HepG2 (cell line): Measurements from ENCODE around the gene EGR2. TPM values are rescaled to one million over a fixed set of nuclear protein-coding genes. Genes with fewer than 3 reads are reported as not detected.

Source experiments
- ATAC-seq: fragments of 200-7000 bp; cut with Tn5 transposase; 3 replicates; pipeline ENCODE4 v1.9.1; 2020; ENCODE audit warnings: mild to moderate bottlenecking, moderate library complexity
- BruUV-seq: library from RNA; stranded (reverse); fragments of 400-500 nt; replicated peaks from 2 replicates; lab custom pipeline; 2021; lab: Mats Ljungman, UMichigan
- CTCF ChIA-PET: fragments of 300-600 bp; formaldehyde crosslinking; extraction: SDS; loops from one replicate; lab custom pipeline; 2021; ENCODE audit warnings: low total read pairs, inconsistent platforms, low intra/inter-chr PET ratio; lab: Yijun Ruan, JAX
- POLR2A ChIA-PET: fragments of 350-600 bp; sonication (Branson Sonifier 250); formaldehyde crosslinking; loops from one replicate; lab custom pipeline; 2020; ENCODE audit warnings: antibody characterized with exemption, inconsistent platforms; lab: Yijun Ruan, JAX
- DNase-seq: peaks from one replicate; pipeline ENCODE4 v3.0.0-alpha.2; 2015; ENCODE audit warnings: low spot score
- FAIRE-seq: peaks from 3 replicates; lab custom pipeline; 2011; peaks lifted over from hg19 to GRCh38; lab: Jason Lieb, UNC
- H2AFZ ChIP-seq: one replicate; pipeline ENCODE4 v1.6.1; 2011; ENCODE audit warnings: low read length, inconsistent platforms
- H3K27ac ChIP-seq: fragments of 300-600 bp; 3 replicates; pipeline ENCODE4 v1.8.0; 2011; ENCODE audit warnings: mixed run types, mild to moderate bottlenecking, mixed read lengths, low read length, inconsistent platforms; ENCODE audit not compliant: insufficient read depth; ENCODE audit errors: extremely low read length
- H3K27me3 ChIP-seq, 2 experiments: fragments of 200-600 bp in 1 of 2; 2 replicates in 1 of 2; 3 replicates in 1 of 2; pipeline versions ENCODE4 v1.6.0 to v1.8.0; 2011; ENCODE audit warnings: low read length in 2 of 2, mild to moderate bottlenecking in 2 of 2, moderate library complexity in 2 of 2, inconsistent platforms in 1 of 2; ENCODE audit not compliant: insufficient read depth in 2 of 2, control insufficient read depth in 1 of 2
- H3K36me3 ChIP-seq, 2 experiments: fragments of 200-600 bp in 1 of 2; replicated peaks in 1 of 2; 2 replicates in 1 of 2; 3 replicates in 1 of 2; pipeline versions ENCODE4 v1.5.1 to v1.8.0; 2011; ENCODE audit warnings: low read length in 2 of 2, inconsistent platforms in 1 of 2; ENCODE audit not compliant: insufficient read depth in 2 of 2, control insufficient read depth in 1 of 2
- H3K4me1 ChIP-seq: 2 replicates; pipeline ENCODE4 v1.5.1; 2012; ENCODE audit warnings: low read length, inconsistent platforms; ENCODE audit not compliant: insufficient read depth
- H3K4me2 ChIP-seq: 2 replicates; pipeline ENCODE4 v1.6.0; 2011; ENCODE audit warnings: low read depth, low read length, inconsistent platforms
- H3K4me3 ChIP-seq, 3 experiments: fragments of 200-600 bp in 1 of 3; sonication (generic), shearing (Covaris generic) in 1 of 3; replicated peaks in 1 of 3; 2 replicates each; pipeline ENCODE4 v1.5.1; 2011 to 2016; ENCODE audit warnings: low read length in 3 of 3, inconsistent platforms in 2 of 3, low read depth in 2 of 3, mild to moderate bottlenecking in 2 of 3, control low read depth in 1 of 3, mixed read lengths in 1 of 3; ENCODE audit not compliant: insufficient read depth in 1 of 3
- H3K79me2 ChIP-seq: one replicate; pipeline ENCODE4 v1.6.1; 2011; ENCODE audit warnings: low read length, inconsistent platforms; ENCODE audit not compliant: insufficient read depth
- H3K9ac ChIP-seq: 2 replicates; pipeline ENCODE4 v1.6.0; 2011; ENCODE audit warnings: mild to moderate bottlenecking, low read depth, low read length, inconsistent platforms; ENCODE audit not compliant: insufficient read depth
- H3K9me3 ChIP-seq: 2 replicates; pipeline ENCODE4 v1.5.1; 2012; ENCODE audit warnings: mild to moderate bottlenecking, low read length
- H4K20me1 ChIP-seq: 2 replicates; pipeline ENCODE4 v1.6.0; 2011; ENCODE audit warnings: inconsistent platforms, mild to moderate bottlenecking, low read length, moderate library complexity; ENCODE audit not compliant: insufficient read depth
- DPF2 ChIP-seq: sonication (generic); formaldehyde crosslinking; IDR thresholded peaks from 2 replicates; pipeline ENCODE4 v1.4.0; 2020; ENCODE audit warnings: mild to moderate bottlenecking, low read depth, missing genetic modification reagents, borderline replicate concordance
- FOXA1 ChIP-seq, 2 experiments: fragments of 450-650 bp in 1 of 2; sonication (generic) in 1 of 2; formaldehyde crosslinking in 1 of 2; IDR thresholded peaks; 2 replicates each; pipeline versions ENCODE4 v1.4.0 to v1.6.1; 2016 to 2020; ENCODE audit warnings: missing genetic modification reagents in 1 of 2
- MXI1 ChIP-seq: IDR thresholded peaks from 3 replicates; pipeline ENCODE4 v1.6.1; 2012; ENCODE audit warnings: low read depth, low read length, inconsistent platforms, borderline replicate concordance
- NFE2L1 ChIP-seq: sonication (generic); formaldehyde crosslinking; IDR thresholded peaks from 2 replicates; pipeline ENCODE4 v1.4.0; 2020; ENCODE audit warnings: missing genetic modification reagents, mild to moderate bottlenecking, borderline replicate concordance
- PAWR ChIP-seq: sonication (generic); formaldehyde crosslinking; IDR thresholded peaks from 2 replicates; pipeline ENCODE4 v1.4.0; 2020; ENCODE audit warnings: missing genetic modification reagents, mild to moderate bottlenecking, borderline replicate concordance
- SOX5 ChIP-seq: IDR thresholded peaks from 2 replicates; pipeline ENCODE4 v1.6.1; 2016; ENCODE audit warnings: borderline replicate concordance
- TRIM24 ChIP-seq: sonication (generic); formaldehyde crosslinking; IDR thresholded peaks from 2 replicates; pipeline ENCODE4 v1.8.0; 2022; ENCODE audit warnings: mild to moderate bottlenecking, missing genetic modification reagents
- YY1 ChIP-seq: IDR thresholded peaks from 2 replicates; pipeline ENCODE4 v1.6.1; 2011; ENCODE audit warnings: low read length, low read depth, moderate library complexity, mild to moderate bottlenecking; ENCODE audit not compliant: insufficient read depth, insufficient replicate concordance
- ZBTB7A ChIP-seq: sonication (generic); formaldehyde crosslinking; IDR thresholded peaks from 2 replicates; pipeline ENCODE4 v1.8.0; 2022; ENCODE audit warnings: mild to moderate bottlenecking, missing genetic modification reagents
- ZNF12 ChIP-seq: sonication (generic); formaldehyde crosslinking; IDR thresholded peaks from 2 replicates; pipeline ENCODE4 v1.5.0; 2020; ENCODE audit warnings: missing genetic modification reagents
- ZNF816 ChIP-seq: sonication (generic); formaldehyde crosslinking; IDR thresholded peaks from 2 replicates; pipeline ENCODE4 v1.8.0; 2022; ENCODE audit warnings: missing genetic modification reagents, mild to moderate bottlenecking, borderline replicate concordance
- WGBS: methylation state at CpG from one replicate; pipeline ENCODE4 v1.1.6; 2017; ENCODE audit warnings: low lambda C conversion rate; 5-methylcytosine and 5-hydroxymethylcytosine counted together
- in situ Hi-C: cut with HindIII; loops from 2 replicates; pipeline ENCODE4 v1.10.0; 2017; ENCODE audit warnings: low pct_unique_long_range_greater_than_20kb; ENCODE audit not compliant: extremely low pct_ligation_motif_present
- intact Hi-C: fragments of 100-400 bp; cut with micrococcal nuclease; formaldehyde crosslinking; loops from one replicate; pipeline ENCODE4 v1.10.0; 2022; ENCODE audit not compliant: unreplicated experiment
- polyA plus RNA-seq, 8 experiments: library from polyadenylated mRNA; depleted of rRNA in 3 of 8; stranded (reverse) in 7 of 8; unstranded in 1 of 8; fragments of >200 nt; fragmentation: Illumina TruSeq in 4 of 8; extraction: Trizol in 4 of 8; gene quantifications; 2 replicates each; pipeline versions ENCODE4 v1.2.1 to v1.2.3, GENCODE V29; 2011 to 2016; ENCODE audit warnings: low read depth in 4 of 8, missing spikeins in 1 of 8, mixed read lengths in 1 of 8; ENCODE audit not compliant: insufficient read depth in 1 of 8
- total RNA-seq, 5 experiments: library from RNA; depleted of rRNA; stranded (reverse); fragments of >200 nt; fragmentation: Illumina TruSeq; extraction: Trizol; gene quantifications; 2 replicates each; pipeline ENCODE4 v1.2.3, GENCODE V29; 2016; ENCODE audit warnings: low read depth in 1 of 5
- TF ChIP-seq, protein P1 (sequence below): IDR thresholded peaks from 2 replicates; pipeline ENCODE4 v1.6.1; 2018; ENCODE audit warnings: missing genetic modification reagents, mild to moderate bottlenecking, missing compliant biosample characterization
- TF ChIP-seq, protein P2 (sequence below): sonication (generic); formaldehyde crosslinking; IDR thresholded peaks from 2 replicates; pipeline ENCODE4 v1.4.0; 2020; ENCODE audit warnings: missing genetic modification reagents
- TF ChIP-seq, protein P3 (sequence below): sonication (generic); formaldehyde crosslinking; IDR thresholded peaks from 2 replicates; pipeline ENCODE4 v1.4.0; 2020; ENCODE audit warnings: missing genetic modification reagents; ENCODE audit errors: not compliant biosample characterization

The EGR2 gene
- total and polyA plus RNA-seq, 2 of the 13 experiments (the other 11 are each of a cell fraction or from before 2014, with no cell fraction given) = 0.11 to 0.15 TPM

- Histone ChIP-seq H2AFZ (no peak overlapping the region), H3K27me3 (no peaks in the 10 kb centered on the region; a peak in 1 of 5 replicates), H3K4me3 (no peak overlapping the region), H4K20me1 (no peaks in the 10 kb centered on the region), H3K27ac (no peak overlapping the region), H3K4me2 (no peak overlapping the region), H3K79me2 (no peaks in the 10 kb centered on the region), H3K4me1 (no peaks in the 10 kb centered on the region), H3K9ac (no peak overlapping the region), H3K9me3 (no peaks in the 10 kb centered on the region), H3K36me3 (no peaks in the 10 kb centered on the region)
- BruUV-seq = no TSS peak
- ChIA-PET POLR2A (no interaction called here), CTCF (no interaction called here)
- 0% methylated on average over 3 of the region's 3 CpGs for WGBS
- intact Hi-C loops (no loop called here), in situ Hi-C loops (no loop called here)
- FAIRE-seq = no peak
- DNase-seq = no peak
- ATAC-seq = no peak
- TF ChIP-seq, protein P1, sequence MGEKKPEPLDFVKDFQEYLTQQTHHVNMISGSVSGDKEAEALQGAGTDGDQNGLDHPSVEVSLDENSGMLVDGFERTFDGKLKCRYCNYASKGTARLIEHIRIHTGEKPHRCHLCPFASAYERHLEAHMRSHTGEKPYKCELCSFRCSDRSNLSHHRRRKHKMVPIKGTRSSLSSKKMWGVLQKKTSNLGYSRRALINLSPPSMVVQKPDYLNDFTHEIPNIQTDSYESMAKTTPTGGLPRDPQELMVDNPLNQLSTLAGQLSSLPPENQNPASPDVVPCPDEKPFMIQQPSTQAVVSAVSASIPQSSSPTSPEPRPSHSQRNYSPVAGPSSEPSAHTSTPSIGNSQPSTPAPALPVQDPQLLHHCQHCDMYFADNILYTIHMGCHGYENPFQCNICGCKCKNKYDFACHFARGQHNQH (CRISPR knock-in tag) = no peak
- TF ChIP-seq PAWR (CRISPR knock-in tag) = no peak
- TF ChIP-seq, protein P2, sequence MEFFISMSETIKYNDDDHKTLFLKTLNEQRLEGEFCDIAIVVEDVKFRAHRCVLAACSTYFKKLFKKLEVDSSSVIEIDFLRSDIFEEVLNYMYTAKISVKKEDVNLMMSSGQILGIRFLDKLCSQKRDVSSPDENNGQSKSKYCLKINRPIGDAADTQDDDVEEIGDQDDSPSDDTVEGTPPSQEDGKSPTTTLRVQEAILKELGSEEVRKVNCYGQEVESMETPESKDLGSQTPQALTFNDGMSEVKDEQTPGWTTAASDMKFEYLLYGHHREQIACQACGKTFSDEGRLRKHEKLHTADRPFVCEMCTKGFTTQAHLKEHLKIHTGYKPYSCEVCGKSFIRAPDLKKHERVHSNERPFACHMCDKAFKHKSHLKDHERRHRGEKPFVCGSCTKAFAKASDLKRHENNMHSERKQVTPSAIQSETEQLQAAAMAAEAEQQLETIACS (CRISPR knock-in tag) = no peak
- TF ChIP-seq ZNF816 (CRISPR knock-in tag) = no peak
- TF ChIP-seq NFE2L1 (CRISPR knock-in tag) = no peak
- no peak for TF ChIP-seq FOXA1 (IDR thresholded peaks at IDR 0.05)
- no peak for TF ChIP-seq FOXA1 (CRISPR knock-in tag; IDR thresholded peaks at IDR 0.05)
- TF ChIP-seq, protein P3, sequence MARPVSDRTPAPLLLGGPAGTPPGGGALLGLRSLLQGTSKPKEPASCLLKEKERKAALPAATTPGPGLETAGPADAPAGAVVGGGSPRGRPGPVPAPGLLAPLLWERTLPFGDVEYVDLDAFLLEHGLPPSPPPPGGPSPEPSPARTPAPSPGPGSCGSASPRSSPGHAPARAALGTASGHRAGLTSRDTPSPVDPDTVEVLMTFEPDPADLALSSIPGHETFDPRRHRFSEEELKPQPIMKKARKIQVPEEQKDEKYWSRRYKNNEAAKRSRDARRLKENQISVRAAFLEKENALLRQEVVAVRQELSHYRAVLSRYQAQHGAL = no peak
- no peak for TF ChIP-seq ZBTB7A (CRISPR knock-in tag)
- TF ChIP-seq DPF2 (CRISPR knock-in tag) = no peak
- no peak for TF ChIP-seq YY1
- no peak for TF ChIP-seq MXI1
- TF ChIP-seq TRIM24 (CRISPR knock-in tag) = no peak
- no peak for TF ChIP-seq SOX5 (CRISPR knock-in tag)
- no peak for TF ChIP-seq ZNF12 (CRISPR knock-in tag)
- TF ChIP-seq, all 625 proteins: peak for 0
Observed at GRCh38 chr10:62766386-62766785, 49.8 kb downstream of the EGR2 start.
